Astrocyte (in vitro differentiated cells and primary cell): Measurements from ENCODE around the gene PRDM15. TPM values are rescaled to one million over a fixed set of nuclear protein-coding genes. Genes with fewer than 3 reads are reported as not detected.

ENCODE experiments used
- DNase-seq: peaks from one replicate; pipeline ENCODE4 v3.0.0-alpha.2; 2010; ENCODE audit warnings: low read depth
- FAIRE-seq: peaks from 2 replicates; lab custom pipeline; 2011; peaks lifted over from hg19 to GRCh38; lab: Jason Lieb, UNC
- H2AFZ ChIP-seq: 2 replicates; pipeline ENCODE4 v1.6.0; 2012; ENCODE audit warnings: low read depth, low read length, inconsistent platforms
- H3K27ac ChIP-seq: 2 replicates; pipeline ENCODE4 v1.5.1; 2011; ENCODE audit warnings: low read depth, low read length, inconsistent platforms
- H3K27me3 ChIP-seq: 2 replicates; pipeline ENCODE4 v1.6.0; 2011; ENCODE audit warnings: low read length, inconsistent platforms; ENCODE audit not compliant: insufficient read depth
- H3K36me3 ChIP-seq: 2 replicates; pipeline ENCODE4 v1.5.1; 2011; ENCODE audit warnings: low read length, inconsistent platforms; ENCODE audit not compliant: insufficient read depth
- H3K4me1 ChIP-seq: 2 replicates; pipeline ENCODE4 v1.5.1; 2011; ENCODE audit warnings: low read length, inconsistent platforms; ENCODE audit not compliant: insufficient read depth
- H3K4me2 ChIP-seq: 2 replicates; pipeline ENCODE4 v1.6.0; 2012; ENCODE audit warnings: low read length, inconsistent platforms
- H3K4me3 ChIP-seq: 2 replicates; pipeline ENCODE4 v1.5.1; 2011; ENCODE audit warnings: low read depth, mild to moderate bottlenecking, low read length, inconsistent platforms; ENCODE audit not compliant: insufficient read depth
- H3K79me2 ChIP-seq: 2 replicates; pipeline ENCODE4 v1.6.0; 2012; ENCODE audit warnings: mild to moderate bottlenecking, low read length, inconsistent platforms; ENCODE audit not compliant: insufficient read depth
- H3K9ac ChIP-seq: 2 replicates; pipeline ENCODE4 v1.6.0; 2012; ENCODE audit warnings: mild to moderate bottlenecking, low read length, inconsistent platforms
- H3K9me3 ChIP-seq: 2 replicates; pipeline ENCODE4 v1.5.1; 2012; ENCODE audit warnings: low read depth, mild to moderate bottlenecking, low read length, inconsistent platforms; ENCODE audit not compliant: insufficient read depth
- H4K20me1 ChIP-seq: 2 replicates; pipeline ENCODE4 v1.6.0; 2012; ENCODE audit warnings: low read length, inconsistent platforms; ENCODE audit not compliant: insufficient read depth
- H3K27ac Mint-ChIP-seq: one replicate; pipeline ENCODE4 v1.8.0; 2021; ENCODE audit warnings: mild to moderate bottlenecking, mixed read lengths; ENCODE audit not compliant: unreplicated experiment
- H3K27me3 Mint-ChIP-seq: one replicate; pipeline ENCODE4 v1.8.0; 2021; ENCODE audit warnings: low read depth, mixed read lengths; ENCODE audit not compliant: unreplicated experiment
- H3K36me3 Mint-ChIP-seq: one replicate; pipeline ENCODE4 v1.8.0; 2021; ENCODE audit warnings: low read depth, mixed read lengths; ENCODE audit not compliant: unreplicated experiment
- H3K4me1 Mint-ChIP-seq: one replicate; pipeline ENCODE4 v1.8.0; 2021; ENCODE audit warnings: low read depth, mixed read lengths; ENCODE audit not compliant: unreplicated experiment
- H3K4me3 Mint-ChIP-seq: one replicate; pipeline ENCODE4 v1.8.0; 2021; ENCODE audit warnings: mild to moderate bottlenecking, moderate library complexity, mixed read lengths; ENCODE audit not compliant: unreplicated experiment
- H3K9me3 Mint-ChIP-seq: one replicate; pipeline ENCODE4 v1.8.0; 2021; ENCODE audit warnings: mild to moderate bottlenecking, mixed read lengths; ENCODE audit not compliant: unreplicated experiment
- EZH2 ChIP-seq: IDR thresholded peaks from 2 replicates; pipeline ENCODE4 v1.6.1; 2012; ENCODE audit warnings: mild to moderate bottlenecking, low read length, inconsistent platforms; ENCODE audit not compliant: insufficient read depth
- total RNA-seq: library from RNA; stranded (reverse); gene quantifications from 2 replicates; pipeline ENCODE4 v1.2.1, GENCODE V29; 2021
- TF ChIP-seq, protein P1 (sequence below): IDR thresholded peaks from 2 replicates; pipeline ENCODE4 v1.5.1; 2011; ENCODE audit warnings: low read depth, mild to moderate bottlenecking, inconsistent platforms, low read length, moderate library complexity; ENCODE audit not compliant: insufficient read depth

The PRDM15 gene
- total RNA-seq, 1 donor from 2014 or later: 6.8 TPM

DNA sequence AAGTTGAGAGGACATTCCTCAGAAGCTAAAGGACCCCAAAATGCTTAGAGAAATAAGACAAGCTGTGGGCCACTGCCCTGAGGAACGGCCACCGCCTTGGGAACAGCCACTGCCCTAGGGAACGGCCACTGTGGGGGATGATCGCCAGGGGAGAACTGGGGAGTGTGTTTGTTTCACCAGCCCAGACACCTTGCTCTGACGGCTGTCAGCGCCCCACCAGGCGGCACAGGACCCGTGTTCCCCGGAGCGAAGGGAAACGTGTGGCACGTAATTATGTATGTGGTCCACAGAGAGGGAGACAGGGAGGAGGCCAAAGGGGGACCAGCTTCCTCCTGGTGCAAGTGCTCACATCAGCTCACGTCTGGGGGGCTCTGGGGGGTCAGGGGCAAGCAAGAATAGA is 66.5 kb downstream of the PRDM15 start:
- no peak for FAIRE-seq
- Histone ChIP-seq H3K4me3 (no peak overlapping the region), H3K36me3 (peaks cover 3% of the 10 kb centered on the region), H3K79me2 (no peaks in the 10 kb centered on the region), H2AFZ (no peak overlapping the region), H3K4me1 (no peaks in the 10 kb centered on the region), H4K20me1 (no peaks in the 10 kb centered on the region), H3K27me3 (no peaks in the 10 kb centered on the region), H3K9ac (no peak overlapping the region), H3K27ac (no peak overlapping the region), H3K9me3 (no peaks in the 10 kb centered on the region), H3K4me2 (no peak overlapping the region)
- Mint-ChIP-seq H3K27me3 (no peaks in the 10 kb centered on the region), H3K36me3 (peaks cover 12% of the 10 kb centered on the region), H3K27ac (no peak overlapping the region), H3K4me1 (no peaks in the 10 kb centered on the region), H3K4me3 (no peak overlapping the region), H3K9me3 (no peaks in the 10 kb centered on the region)
- TF ChIP-seq, protein P1, sequence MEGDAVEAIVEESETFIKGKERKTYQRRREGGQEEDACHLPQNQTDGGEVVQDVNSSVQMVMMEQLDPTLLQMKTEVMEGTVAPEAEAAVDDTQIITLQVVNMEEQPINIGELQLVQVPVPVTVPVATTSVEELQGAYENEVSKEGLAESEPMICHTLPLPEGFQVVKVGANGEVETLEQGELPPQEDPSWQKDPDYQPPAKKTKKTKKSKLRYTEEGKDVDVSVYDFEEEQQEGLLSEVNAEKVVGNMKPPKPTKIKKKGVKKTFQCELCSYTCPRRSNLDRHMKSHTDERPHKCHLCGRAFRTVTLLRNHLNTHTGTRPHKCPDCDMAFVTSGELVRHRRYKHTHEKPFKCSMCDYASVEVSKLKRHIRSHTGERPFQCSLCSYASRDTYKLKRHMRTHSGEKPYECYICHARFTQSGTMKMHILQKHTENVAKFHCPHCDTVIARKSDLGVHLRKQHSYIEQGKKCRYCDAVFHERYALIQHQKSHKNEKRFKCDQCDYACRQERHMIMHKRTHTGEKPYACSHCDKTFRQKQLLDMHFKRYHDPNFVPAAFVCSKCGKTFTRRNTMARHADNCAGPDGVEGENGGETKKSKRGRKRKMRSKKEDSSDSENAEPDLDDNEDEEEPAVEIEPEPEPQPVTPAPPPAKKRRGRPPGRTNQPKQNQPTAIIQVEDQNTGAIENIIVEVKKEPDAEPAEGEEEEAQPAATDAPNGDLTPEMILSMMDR: no peak
- TF ChIP-seq EZH2: no peak
- DNase-seq: no peak

DNA sequence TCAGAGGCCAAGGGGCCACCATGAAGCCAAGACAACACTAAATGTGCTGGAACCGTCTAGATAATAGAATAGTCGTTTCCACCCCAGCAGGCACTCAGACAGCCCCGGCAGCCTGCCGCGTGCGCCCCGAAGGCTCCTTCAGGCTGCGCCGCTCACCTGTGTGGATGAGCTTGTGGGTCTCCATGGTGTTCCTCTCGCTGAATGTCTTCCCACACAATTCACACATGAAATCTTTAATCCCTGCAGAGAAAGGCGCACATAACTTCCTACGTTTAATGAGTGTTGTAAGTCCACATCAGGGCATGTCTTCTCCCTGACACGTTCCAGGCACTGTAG is 68.6 kb downstream of the PRDM15 start:
- no peaks in the 10 kb centered on the region for H3K27me3 ChIP-seq
- Mint-ChIP-seq H3K27ac (no peak overlapping the region), H3K36me3 (peaks cover 17% of the 10 kb centered on the region), H3K4me1 (no peaks in the 10 kb centered on the region), H3K4me3 (no peak overlapping the region), H3K9me3 (peaks cover 2% of the 10 kb centered on the region), H3K27me3 (no peaks in the 10 kb centered on the region)
- FAIRE-seq (no peak), DNase-seq (no peak)
- H2AFZ ChIP-seq: no peak overlapping the region
- no peak overlapping the region for H3K27ac ChIP-seq
- H3K4me1 ChIP-seq: no peaks in the 10 kb centered on the region
- no peak overlapping the region for H3K4me3 ChIP-seq
- no peak overlapping the region for H3K4me2 ChIP-seq
- no peaks in the 10 kb centered on the region for H3K79me2 ChIP-seq
- H3K9ac ChIP-seq: no peak overlapping the region
- no peaks in the 10 kb centered on the region for H3K9me3 ChIP-seq
- H3K36me3 ChIP-seq: peaks cover 3% of the 10 kb centered on the region
- no peak for TF ChIP-seq EZH2
- TF ChIP-seq, protein P1: no peak
- peaks cover 7% of the 10 kb centered on the region for H4K20me1 ChIP-seq

DNA sequence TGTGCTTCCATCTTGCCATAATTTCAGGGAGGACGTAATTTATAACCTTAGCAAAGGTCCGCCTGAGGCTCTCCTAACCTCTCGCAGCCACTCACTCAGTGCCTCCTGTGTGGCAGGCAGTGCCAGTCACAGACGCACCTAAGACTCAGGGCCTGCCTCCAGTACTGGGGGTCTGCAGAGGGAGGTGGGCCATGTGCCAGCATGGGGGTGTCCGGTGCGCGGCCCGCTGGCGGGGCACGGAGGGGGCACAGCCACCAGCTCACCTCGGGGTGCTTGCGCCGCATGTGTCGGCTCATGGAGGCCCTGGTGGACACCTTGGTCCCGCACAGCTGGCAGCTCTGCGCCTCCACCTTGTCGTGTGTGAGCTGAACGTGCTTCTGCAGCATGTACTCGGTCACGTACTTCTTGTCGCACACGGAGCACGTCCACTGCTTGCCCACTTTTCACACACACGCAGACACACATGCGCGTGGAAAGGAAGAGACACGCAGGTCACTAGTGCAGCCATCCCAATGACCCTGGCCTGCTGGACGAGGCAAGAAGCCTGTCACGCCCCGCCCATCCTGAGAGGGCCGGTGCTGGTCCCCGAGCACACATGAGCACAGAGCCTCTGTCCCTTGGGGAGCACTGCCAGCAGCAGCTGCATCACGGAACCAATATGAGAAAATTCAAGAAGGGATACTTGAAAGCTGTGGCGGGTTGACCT is 69.1 kb downstream of the PRDM15 start:
- Histone ChIP-seq H3K36me3 (peaks cover 3% of the 10 kb centered on the region), H3K4me1 (no peaks in the 10 kb centered on the region), H3K9me3 (no peaks in the 10 kb centered on the region), H3K79me2 (no peaks in the 10 kb centered on the region), H3K4me3 (no peak overlapping the region), H3K27ac (no peak overlapping the region), H3K4me2 (no peak overlapping the region), H3K27me3 (no peaks in the 10 kb centered on the region), H2AFZ (no peak overlapping the region), H3K9ac (no peak overlapping the region), H4K20me1 (peaks cover 10% of the 10 kb centered on the region)
- no peak overlapping the region for H3K27ac Mint-ChIP-seq
- TF ChIP-seq EZH2: no peak
- TF ChIP-seq, protein P1: no peak
- no peak overlapping the region for H3K4me3 Mint-ChIP-seq
- H3K9me3 Mint-ChIP-seq: peaks cover 2% of the 10 kb centered on the region
- no peaks in the 10 kb centered on the region for H3K4me1 Mint-ChIP-seq
- no peak for FAIRE-seq
- peaks cover 17% of the 10 kb centered on the region for H3K36me3 Mint-ChIP-seq
- DNase-seq: no peak
- H3K27me3 Mint-ChIP-seq: no peaks in the 10 kb centered on the region
